GM21529 (cell line): ENCODE measurements around the gene LFNG.

Experiments used
- ATAC-seq: cut with Tn5 transposase; IDR thresholded peaks from one replicate; pipeline ENCODE4 v1.9.1; 2021; ENCODE audit not compliant: unreplicated experiment

LFNG gene

GRCh38 chr7:2501947-2502646 lies 17.5 kb upstream of the LFNG start:
- ATAC-seq = no peak

- ATAC-seq = no peak
Measured at GRCh38 chr7:2502647-2502966, 17.0 kb upstream of the LFNG start.

GRCh38 chr7:2503056-2503941 lies 16.3 kb upstream of the LFNG start:
- ATAC-seq = no peak

- no peak for ATAC-seq
Measured at GRCh38 chr7:2504128-2504888, 15.3 kb upstream of the LFNG start.

DNA sequence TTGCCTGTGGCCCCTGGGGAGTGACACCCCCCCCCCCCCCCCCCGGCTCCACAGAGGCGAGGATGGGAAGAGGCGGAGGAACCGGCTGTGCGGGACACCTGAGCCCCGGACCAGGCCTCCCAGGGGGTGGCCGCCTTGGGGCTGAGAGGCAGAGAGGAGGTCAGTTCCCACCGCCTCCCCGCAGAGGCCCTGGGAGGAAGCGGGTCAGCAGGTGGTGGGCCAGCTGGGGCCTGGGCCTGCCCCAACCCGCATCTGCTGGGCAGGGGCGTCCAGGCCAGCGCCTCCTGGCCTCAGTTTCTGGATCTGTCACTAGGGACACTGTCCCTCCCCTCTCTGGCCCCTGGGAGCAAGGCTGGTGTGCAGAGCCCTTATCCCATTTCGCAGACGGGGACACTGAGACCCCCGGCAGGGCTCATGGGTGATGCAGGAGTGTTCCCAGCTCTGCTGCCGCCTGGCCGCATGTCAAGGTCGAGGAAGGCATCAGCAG lies 14.6 kb upstream of the LFNG start:
- no peak for ATAC-seq

DNA sequence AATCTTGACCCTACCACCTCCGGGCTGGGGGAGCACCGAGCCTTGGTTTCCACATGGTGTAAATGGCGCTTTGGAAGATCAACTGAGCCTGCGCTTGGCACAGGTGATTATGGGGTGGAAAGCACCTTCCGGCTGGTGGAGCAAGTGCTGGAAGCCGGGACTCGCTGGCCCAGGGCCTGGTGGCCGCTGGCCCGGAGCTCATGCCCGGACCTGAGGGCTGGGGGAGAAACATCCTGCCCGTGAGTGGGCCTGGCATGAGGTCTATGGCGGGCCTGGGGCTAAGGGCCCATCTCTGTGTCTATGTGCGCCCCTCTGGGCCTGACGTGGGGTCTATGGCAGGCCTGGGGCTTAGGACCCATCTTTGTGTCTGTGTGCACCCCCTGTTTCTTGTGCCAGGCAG lies 14.2 kb upstream of the LFNG start:
- ATAC-seq = no peak

DNA sequence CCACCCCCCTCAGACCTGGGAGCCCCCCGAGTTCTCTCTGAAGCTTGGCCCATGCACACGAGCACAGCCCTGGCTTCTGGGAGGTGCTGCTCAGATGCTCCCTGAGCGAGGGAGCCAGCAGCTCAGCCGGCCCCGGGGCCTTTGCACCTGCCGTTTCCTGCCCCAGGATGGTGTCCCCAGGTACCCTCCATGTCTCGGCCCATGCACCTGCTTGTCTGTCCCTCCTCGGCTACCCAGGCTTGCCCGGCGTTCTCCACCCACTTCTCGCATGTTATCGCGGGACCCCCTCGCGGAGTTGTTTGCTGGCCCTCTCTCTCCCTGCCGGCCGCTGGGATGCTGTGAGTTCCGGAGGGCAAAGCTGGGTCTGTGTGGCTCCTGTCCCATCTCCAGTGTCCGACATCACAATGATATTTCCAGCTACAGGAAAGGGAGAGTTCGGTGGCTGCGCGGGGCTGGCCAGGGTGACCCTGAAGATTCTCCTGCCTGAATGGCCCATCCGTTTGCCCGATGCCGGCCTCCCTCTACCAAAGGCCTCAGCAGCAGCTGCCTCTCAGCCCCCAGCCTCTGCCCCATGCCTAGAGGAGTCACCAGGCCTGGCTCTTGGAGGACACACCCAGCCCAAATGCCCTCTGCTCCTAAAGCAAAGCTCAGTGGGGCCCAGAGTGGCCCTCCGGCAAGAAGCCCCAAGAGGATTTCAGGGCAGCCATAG lies 12.2 kb upstream of the LFNG start:
- no peak for ATAC-seq

DNA sequence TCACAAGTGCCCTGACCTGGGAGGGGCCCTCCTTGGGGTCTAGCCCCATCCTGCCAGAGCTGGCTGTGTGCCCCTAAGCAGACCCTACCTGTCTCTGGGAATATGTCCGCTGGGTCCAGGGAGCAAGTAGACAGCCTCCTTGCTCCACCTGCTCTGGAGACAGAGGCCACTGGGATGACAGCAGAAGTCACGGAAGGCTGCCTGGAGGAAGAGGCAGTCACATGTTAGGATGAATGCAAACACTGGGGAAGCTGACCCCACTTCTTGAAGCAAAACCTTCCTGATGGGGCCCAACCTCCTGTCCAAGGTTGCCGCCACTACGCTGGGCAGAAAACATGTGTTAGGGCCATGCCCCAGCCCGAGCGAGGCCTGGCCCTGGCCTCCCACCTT lies 11.7 kb upstream of the LFNG start:
- no peak for ATAC-seq

DNA sequence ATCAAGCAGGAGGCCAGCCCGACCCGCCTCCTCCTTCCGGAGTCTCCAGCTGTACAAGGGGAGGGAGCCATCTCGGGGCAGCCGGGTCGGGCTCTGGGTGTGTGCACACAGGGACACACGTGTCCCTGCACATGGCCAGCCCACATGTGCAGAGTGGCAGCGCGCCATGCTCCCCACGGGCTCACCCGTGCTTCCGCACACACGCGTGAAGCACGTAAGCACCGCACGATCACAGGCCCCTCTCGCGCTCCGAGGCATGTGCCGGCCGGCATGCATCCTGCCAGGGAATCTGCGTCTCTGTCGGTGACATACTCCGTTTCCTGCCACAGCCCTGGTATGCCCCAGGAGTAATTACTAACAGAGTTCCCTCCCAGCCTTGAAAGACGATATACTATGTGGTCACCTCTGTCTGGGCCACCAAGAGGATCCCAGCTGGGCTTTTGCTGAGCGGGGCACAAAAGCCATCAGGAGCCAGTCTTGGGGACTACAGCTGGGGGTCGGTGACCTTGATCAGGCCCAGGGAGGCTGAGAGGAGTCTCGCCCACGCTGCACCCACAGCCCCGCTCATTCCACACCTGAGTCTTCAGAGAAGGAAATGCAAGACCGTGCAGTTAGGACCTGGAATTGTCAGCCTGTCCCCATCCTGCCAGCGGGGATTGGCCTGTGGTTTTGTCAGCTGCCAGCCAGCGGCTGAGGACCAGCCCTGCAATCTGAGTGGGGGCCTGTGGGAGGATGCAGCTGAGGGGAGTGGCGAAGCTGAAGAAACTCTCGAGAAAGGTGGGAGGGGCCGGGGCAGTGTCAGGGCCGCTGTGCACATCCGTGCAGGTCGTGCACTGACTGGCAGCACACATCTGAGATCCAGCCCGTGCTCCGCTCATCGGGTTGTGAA lies 11.0 kb upstream of the LFNG start:
- ATAC-seq = peak; percentile 41

DNA sequence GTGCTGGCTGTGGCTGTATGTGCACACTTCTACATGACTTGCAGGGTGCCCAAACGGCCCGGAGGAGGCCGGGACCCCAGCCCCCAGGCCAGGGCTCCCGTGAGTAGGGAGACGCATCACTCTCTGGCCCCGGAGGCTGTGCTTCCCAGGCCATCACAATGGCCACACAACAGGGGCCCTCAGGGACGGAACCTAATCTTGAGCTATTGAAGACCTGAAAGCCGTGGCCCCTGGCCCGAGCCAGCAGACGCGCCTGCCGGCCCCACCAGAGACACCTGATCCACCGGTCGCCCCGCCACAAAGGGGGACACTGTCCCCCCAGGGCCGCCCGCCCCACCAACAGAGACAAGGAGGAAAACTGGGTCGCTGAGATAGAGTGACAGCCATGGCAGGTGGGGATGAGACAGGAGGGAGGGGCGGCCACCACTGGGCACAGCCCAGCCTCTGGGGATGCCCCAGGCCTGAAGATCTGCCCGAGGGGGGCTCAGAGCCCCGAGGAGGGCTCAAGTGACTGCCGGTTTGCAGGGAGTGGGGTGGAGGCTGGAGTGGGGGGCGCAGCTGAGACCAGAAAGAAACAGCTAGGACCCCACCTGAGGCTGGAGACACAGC lies 10.2 kb upstream of the LFNG start:
- no peak for ATAC-seq

- no peak for ATAC-seq
Measured at GRCh38 chr7:2510130-2510776, 9.3 kb upstream of the LFNG start.

DNA sequence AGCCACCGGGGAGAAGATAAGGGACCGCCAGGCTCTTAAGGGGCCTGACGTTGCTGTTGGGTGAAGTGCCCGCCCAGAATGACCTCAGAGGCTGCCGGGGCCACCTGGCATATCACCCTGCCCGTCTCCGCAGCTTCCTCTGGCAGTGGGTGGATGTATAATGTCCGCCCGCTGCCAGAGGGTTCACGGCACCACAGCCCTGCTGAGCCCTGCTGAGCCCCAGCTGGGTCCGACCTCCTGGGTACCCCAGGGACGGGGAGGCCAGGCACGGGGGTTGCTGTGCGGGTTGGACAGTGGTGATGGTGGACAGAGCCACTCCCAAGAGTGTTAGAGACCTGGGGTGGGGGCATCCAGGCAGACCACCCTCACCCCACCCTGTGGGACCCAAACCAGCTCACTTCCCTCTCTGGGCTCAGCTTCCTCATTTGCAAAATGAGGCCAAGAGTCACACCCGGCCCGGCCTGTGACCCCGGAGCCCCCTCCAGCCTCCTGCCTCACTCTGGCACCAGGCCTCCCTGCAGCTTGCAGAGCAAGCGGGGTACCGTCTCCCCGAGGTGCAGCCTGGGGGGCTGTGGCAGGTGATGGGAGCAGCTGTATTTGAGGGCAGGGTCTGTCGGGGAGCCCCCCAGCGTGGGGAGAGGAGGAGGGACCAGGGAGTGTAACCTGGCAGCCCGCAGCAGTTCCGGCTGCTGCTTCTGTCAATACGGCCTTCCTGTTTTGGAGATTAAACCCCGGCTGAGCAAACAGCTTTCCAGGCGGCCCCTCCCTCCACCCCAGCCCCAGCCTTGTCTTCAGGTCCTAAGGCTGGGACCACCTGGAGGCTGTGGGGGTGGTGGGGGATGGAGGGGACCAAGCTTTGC lies 8.4 kb upstream of the LFNG start:
- no peak for ATAC-seq

- no peak for ATAC-seq
Measured at GRCh38 chr7:2511769-2512168, 7.8 kb upstream of the LFNG start.

DNA sequence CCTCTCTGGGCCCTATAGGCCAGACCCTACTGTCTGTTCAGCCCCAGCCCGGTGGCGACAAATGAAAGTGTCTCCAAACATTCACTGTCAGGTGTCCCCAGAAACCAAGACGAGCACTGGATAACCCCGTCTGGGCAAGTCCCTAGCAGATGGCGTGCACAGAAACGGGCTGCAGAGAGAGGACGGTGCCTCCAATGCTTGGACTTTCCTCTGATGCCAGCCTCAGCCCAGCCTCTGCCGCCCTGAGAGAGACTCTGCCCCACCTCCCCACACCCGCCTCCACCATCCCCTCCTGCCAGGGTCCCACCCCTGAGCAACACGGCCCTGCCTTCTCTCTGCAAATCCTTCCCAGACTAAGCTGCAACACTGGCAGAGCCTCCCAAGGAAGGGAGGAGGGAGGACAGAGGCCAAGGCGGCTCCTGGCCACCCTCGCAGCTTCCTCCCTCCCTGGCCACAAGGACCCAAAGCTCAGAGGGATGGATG lies 7.4 kb upstream of the LFNG start:
- ATAC-seq = no peak

GRCh38 chr7:2512713-2513112 lies 6.9 kb upstream of the LFNG start:
- ATAC-seq = no peak

GRCh38 chr7:2513702-2514101 lies 5.9 kb upstream of the LFNG start:
- no peak for ATAC-seq

DNA sequence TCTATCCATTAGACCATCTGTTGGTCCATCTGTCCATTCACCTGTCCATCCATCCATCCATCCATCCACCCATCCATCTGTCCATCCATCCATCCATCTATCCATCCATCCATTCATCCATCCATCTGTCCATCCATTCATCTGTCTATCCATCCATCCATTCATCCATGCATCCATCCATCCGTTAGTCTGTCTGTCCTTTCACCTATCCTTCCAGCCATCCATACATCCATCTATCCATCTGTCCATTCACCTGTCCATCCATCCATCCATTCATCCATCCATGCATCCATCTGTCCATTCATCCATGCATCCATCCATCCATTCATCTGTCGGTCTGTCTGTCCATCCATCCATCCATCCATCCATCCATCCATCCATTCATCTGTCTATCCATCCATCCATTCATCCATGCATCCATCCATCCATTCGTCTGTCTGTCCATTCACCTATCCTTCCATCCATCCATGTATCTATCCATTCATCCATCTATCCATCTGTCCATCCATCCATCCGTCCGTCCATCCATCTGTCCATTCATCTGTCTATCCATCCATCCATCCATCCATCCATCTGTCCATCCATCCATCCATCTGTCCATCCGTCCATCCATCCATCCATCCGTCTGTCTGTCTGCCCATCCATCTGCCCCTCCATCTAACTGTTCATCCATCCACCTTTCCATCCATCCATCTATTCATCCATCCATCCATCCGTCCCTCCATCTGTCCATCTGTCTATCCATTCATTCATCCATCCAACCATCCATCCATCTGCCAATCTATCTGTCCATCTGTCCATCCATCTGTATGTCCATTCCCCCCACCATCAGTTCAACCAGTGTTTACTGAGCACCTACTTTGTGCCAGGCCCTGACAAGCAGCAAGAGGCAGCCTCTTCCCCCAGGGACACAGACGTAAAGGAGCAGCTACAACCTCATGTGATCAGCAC lies 4.8 kb upstream of the LFNG start:
- no peak for ATAC-seq
